Left forelimb (tissue), 1 donor: Measurements from ENCODE around the gene SPTBN1.

Source experiments
- DNase-seq: peaks from one replicate; pipeline ENCODE4 v3.0.0-alpha.2; 2018; ENCODE audit warnings: low spot score

The SPTBN1 gene

GRCh38 chr2:54704688-54705605, 248.8 kb downstream of the SPTBN1 start:
- no peak for DNase-seq

GRCh38 chr2:54706622-54707021, 250.5 kb downstream of the SPTBN1 start:
- DNase-seq, result no peak

- DNase-seq, result peak; percentile 79
These were observed 252.6 kb downstream of the SPTBN1 start for GRCh38 chr2:54708584-54709335.

GRCh38 chr2:54709336-54709809, 253.2 kb downstream of the SPTBN1 start:
- DNase-seq, result no peak

GRCh38 chr2:54710216-54710615, 254.1 kb downstream of the SPTBN1 start:
- no peak for DNase-seq

GRCh38 chr2:54712516-54712915, 256.4 kb downstream of the SPTBN1 start:
- DNase-seq, result no peak

- DNase-seq, result no peak
These were observed 258.9 kb downstream of the SPTBN1 start for GRCh38 chr2:54714996-54715395.

GRCh38 chr2:54716375-54716774, 260.2 kb downstream of the SPTBN1 start:
- DNase-seq, result no peak

- no peak for DNase-seq
These were observed 264.4 kb downstream of the SPTBN1 start for GRCh38 chr2:54720563-54720962.
